Measurements from ENCODE around the gene GCK.

DNA sequence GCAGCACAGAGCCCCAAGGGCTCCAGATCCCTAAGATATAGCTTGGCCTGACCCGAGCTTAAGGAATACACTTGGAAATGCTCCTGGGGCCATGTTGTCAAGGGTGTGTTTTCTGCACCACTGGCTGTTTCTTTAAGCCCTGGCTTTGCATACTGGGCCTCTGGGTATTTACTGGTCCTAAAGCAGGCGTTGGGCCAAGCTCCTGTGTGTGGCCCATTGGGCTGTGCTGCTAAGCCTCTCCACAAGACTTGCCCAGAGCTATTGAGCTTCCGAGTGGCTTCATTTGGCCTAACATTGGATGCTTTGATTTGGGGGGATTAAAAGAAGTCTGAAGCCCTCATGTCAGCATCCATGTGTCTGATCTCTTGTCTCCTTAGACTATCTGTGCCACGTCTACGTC, 16.8 kb upstream of the GCK start:
- TF ChIP-seq, protein P1, sequence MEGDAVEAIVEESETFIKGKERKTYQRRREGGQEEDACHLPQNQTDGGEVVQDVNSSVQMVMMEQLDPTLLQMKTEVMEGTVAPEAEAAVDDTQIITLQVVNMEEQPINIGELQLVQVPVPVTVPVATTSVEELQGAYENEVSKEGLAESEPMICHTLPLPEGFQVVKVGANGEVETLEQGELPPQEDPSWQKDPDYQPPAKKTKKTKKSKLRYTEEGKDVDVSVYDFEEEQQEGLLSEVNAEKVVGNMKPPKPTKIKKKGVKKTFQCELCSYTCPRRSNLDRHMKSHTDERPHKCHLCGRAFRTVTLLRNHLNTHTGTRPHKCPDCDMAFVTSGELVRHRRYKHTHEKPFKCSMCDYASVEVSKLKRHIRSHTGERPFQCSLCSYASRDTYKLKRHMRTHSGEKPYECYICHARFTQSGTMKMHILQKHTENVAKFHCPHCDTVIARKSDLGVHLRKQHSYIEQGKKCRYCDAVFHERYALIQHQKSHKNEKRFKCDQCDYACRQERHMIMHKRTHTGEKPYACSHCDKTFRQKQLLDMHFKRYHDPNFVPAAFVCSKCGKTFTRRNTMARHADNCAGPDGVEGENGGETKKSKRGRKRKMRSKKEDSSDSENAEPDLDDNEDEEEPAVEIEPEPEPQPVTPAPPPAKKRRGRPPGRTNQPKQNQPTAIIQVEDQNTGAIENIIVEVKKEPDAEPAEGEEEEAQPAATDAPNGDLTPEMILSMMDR (CRISPR knock-in tag; IDR thresholded peaks at IDR 0.05) = no peak
- TF ChIP-seq CCAR2 (optimal IDR thresholded peaks at IDR 0.05; ENCODE audit: low read depth, low read length) = no peak
- TF ChIP-seq, protein P2, sequence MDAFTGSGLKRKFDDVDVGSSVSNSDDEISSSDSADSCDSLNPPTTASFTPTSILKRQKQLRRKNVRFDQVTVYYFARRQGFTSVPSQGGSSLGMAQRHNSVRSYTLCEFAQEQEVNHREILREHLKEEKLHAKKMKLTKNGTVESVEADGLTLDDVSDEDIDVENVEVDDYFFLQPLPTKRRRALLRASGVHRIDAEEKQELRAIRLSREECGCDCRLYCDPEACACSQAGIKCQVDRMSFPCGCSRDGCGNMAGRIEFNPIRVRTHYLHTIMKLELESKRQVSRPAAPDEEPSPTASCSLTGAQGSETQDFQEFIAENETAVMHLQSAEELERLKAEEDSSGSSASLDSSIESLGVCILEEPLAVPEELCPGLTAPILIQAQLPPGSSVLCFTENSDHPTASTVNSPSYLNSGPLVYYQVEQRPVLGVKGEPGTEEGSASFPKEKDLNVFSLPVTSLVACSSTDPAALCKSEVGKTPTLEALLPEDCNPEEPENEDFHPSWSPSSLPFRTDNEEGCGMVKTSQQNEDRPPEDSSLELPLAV (CRISPR knock-in tag; conservative IDR thresholded peaks at IDR 0.05; ENCODE audit: low read depth) = no peak
- TF ChIP-seq EZH2 (conservative IDR thresholded peaks at IDR 0.05; ENCODE audit: low read depth, low read length) = no peak
- no peak for TF ChIP-seq RFXAP (CRISPR knock-in tag; IDR thresholded peaks at IDR 0.05; ENCODE audit: borderline replicate concordance)
- no peak for TF ChIP-seq TRIM24 (CRISPR knock-in tag; IDR thresholded peaks at IDR 0.05)
- no peak for TF ChIP-seq ZBTB7A (CRISPR knock-in tag; IDR thresholded peaks at IDR 0.05)
- TF ChIP-seq, protein P3, sequence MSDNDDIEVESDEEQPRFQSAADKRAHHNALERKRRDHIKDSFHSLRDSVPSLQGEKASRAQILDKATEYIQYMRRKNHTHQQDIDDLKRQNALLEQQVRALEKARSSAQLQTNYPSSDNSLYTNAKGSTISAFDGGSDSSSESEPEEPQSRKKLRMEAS (IDR thresholded peaks at IDR 0.05) = no peak
- TF ChIP-seq HOXA7 (CRISPR knock-in tag; IDR thresholded peaks at IDR 0.05) = no peak
- TF ChIP-seq NR2F6 (IDR thresholded peaks at IDR 0.05) = no peak
- TF ChIP-seq NR2F6 (CRISPR knock-in tag; IDR thresholded peaks at IDR 0.05) = no peak
- no peak for TF ChIP-seq ZMYM4 (CRISPR knock-in tag; IDR thresholded peaks at IDR 0.05)
- TF ChIP-seq, protein P4, sequence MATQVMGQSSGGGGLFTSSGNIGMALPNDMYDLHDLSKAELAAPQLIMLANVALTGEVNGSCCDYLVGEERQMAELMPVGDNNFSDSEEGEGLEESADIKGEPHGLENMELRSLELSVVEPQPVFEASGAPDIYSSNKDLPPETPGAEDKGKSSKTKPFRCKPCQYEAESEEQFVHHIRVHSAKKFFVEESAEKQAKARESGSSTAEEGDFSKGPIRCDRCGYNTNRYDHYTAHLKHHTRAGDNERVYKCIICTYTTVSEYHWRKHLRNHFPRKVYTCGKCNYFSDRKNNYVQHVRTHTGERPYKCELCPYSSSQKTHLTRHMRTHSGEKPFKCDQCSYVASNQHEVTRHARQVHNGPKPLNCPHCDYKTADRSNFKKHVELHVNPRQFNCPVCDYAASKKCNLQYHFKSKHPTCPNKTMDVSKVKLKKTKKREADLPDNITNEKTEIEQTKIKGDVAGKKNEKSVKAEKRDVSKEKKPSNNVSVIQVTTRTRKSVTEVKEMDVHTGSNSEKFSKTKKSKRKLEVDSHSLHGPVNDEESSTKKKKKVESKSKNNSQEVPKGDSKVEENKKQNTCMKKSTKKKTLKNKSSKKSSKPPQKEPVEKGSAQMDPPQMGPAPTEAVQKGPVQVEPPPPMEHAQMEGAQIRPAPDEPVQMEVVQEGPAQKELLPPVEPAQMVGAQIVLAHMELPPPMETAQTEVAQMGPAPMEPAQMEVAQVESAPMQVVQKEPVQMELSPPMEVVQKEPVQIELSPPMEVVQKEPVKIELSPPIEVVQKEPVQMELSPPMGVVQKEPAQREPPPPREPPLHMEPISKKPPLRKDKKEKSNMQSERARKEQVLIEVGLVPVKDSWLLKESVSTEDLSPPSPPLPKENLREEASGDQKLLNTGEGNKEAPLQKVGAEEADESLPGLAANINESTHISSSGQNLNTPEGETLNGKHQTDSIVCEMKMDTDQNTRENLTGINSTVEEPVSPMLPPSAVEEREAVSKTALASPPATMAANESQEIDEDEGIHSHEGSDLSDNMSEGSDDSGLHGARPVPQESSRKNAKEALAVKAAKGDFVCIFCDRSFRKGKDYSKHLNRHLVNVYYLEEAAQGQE (IDR thresholded peaks at IDR 0.05; ENCODE audit: borderline replicate concordance in 1 of 2, low read depth in 1 of 2, low read length in 2 of 2) = no peak
- TF ChIP-seq ZNF713 (CRISPR knock-in tag; IDR thresholded peaks at IDR 0.05) = no peak
- TF ChIP-seq MAZ (IDR thresholded peaks at IDR 0.05; ENCODE audit: borderline replicate concordance, low read depth, low read length) = no peak
- TF ChIP-seq MAZ (CRISPR knock-in tag; IDR thresholded peaks at IDR 0.05; ENCODE audit: low read depth) = no peak

Data from HepG2 (cell line).